Neural cell (in vitro differentiated cells): ENCODE measurements around the gene ERCC4.
"Not testable (repeated sequence)": the region's sequence is repeated elsewhere in the genome, so short reads cannot be mapped to it uniquely, and the experiment has no call there.

Experiments used
- CTCF ChIP-seq: fragments of 450-650 bp; IDR thresholded peaks from 2 replicates; pipeline ENCODE4 v1.5.1; 2014; ENCODE audit warnings: antibody characterized with exemption, mild to moderate bottlenecking, moderate library complexity; ENCODE audit not compliant: poor library complexity, severe bottlenecking
- POLR2AphosphoS5 ChIP-seq: IDR thresholded peaks from 2 replicates; pipeline ENCODE4 v1.6.1; 2012

GRCh38 chr16:13904822-13905221 is 15.1 kb upstream of the ERCC4 start:
- TF ChIP-seq POLR2AphosphoS5, CTCF: not testable (repeated sequence)
